ENCODE results near the gene ISG20.

DNA sequence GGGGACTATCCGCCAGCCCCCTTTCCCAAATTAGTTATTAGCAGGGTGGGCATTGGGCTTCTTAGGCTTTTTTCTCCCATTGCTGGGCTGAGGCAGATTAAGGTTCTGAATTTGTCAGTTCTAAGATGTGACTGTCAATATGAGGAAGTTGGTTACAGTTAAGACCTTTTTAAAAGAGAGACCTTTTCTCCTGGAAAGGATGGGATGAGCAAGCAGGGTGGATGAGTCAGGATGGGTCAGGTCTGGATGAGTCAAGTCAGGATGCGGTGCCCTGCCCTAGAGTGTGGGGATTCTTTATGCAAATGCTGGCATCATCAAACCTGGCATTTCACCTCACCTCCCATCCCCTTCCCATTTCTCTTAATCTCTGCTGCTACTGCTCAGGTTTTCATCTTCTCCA, 15.8 kb upstream of the ISG20 start:
- TF ChIP-seq ZNF274 (IDR thresholded peaks at IDR 0.05; ENCODE audit: low read depth, low read length) (no peak), YY1 (IDR thresholded peaks at IDR 0.05; ENCODE audit: insufficient read depth, insufficient read length) (no peak), SUZ12 (IDR thresholded peaks at IDR 0.05; ENCODE audit: extremely low read depth, insufficient read depth, insufficient read length) (no peak)

Data from NT2/D1 (cell line).